ENCODE results near the gene RPTOR. TPM values are rescaled to one million over a fixed set of nuclear protein-coding genes. Genes with fewer than 3 reads are reported as not detected.

Gene RPTOR
- total and polyA plus RNA-seq, 2 donors (not counting 1 experiment from before 2014, with no cell fraction given), result 6.7 to 22.8 TPM

- Histone ChIP-seq H4K20me1 (ENCODE audit: control insufficient read depth, extremely low read depth, insufficient read depth, low read length) (no peaks in the 10 kb centered on the region), H3K27ac (ENCODE audit: insufficient read depth, low read length) (no peak overlapping the region), H3K4me1 (ENCODE audit: control insufficient read depth, extremely low read depth, insufficient read depth, low read length) (peaks cover 15% of the 10 kb centered on the region), H3K36me3 (ENCODE audit: control insufficient read depth, insufficient read depth, low read length) (peaks cover 1% of the 10 kb centered on the region), H3K79me2 (ENCODE audit: control insufficient read depth, insufficient read depth, low read length) (no peaks in the 10 kb centered on the region), H3K4me3 (replicated peaks in 1 of 4; ENCODE audit: control extremely low read depth in 1 of 4, insufficient read depth in 1 of 4, low read depth in 3 of 4, low read length in 4 of 4) (no peak overlapping the region), H3K27me3 (ENCODE audit: control insufficient read depth, insufficient read depth, low read length) (no peaks in the 10 kb centered on the region), H2AFZ (ENCODE audit: low read length) (no peak overlapping the region), H3K9ac (ENCODE audit: insufficient read depth, low read length) (no peak overlapping the region), H3K4me2 (ENCODE audit: extremely low read depth, insufficient read depth, low read length) (no peak overlapping the region), H3K9me3 (ENCODE audit: control insufficient read depth, insufficient read depth, low read depth, low read length) (no peaks in the 10 kb centered on the region)
- TF ChIP-seq CTCF (conservative IDR thresholded peaks at IDR 0.05 in 1 of 2, IDR thresholded peaks at IDR 0.05 in 1 of 2; ENCODE audit: low read depth in 1 of 2, low read length in 2 of 2) (no peak), EZH2 (IDR thresholded peaks at IDR 0.05; ENCODE audit: low read length, missing control alignments) (no peak)
- no peak for DNase-seq (ENCODE audit: low read depth in 2 of 2)
Observed at GRCh38 chr17:80799538-80800480, 255.2 kb downstream of the RPTOR start.

- TF ChIP-seq CTCF (conservative IDR thresholded peaks at IDR 0.05 in 1 of 2, IDR thresholded peaks at IDR 0.05 in 1 of 2; ENCODE audit: low read depth in 1 of 2, low read length in 2 of 2) (no peak), EZH2 (IDR thresholded peaks at IDR 0.05; ENCODE audit: low read length, missing control alignments) (no peak)
- no peaks in the 10 kb centered on the region for H3K9me3 ChIP-seq (ENCODE audit: control insufficient read depth, insufficient read depth, low read depth, low read length)
- H3K9ac ChIP-seq (ENCODE audit: insufficient read depth, low read length), result no peak overlapping the region
- H3K27me3 ChIP-seq (ENCODE audit: control insufficient read depth, insufficient read depth, low read length), result no peaks in the 10 kb centered on the region
- no peaks in the 10 kb centered on the region for H3K79me2 ChIP-seq (ENCODE audit: control insufficient read depth, insufficient read depth, low read length)
- peak in 1 of 2 donors; percentile 14 for DNase-seq (ENCODE audit: low read depth in 2 of 2)
- H3K27ac ChIP-seq (ENCODE audit: insufficient read depth, low read length), result no peak overlapping the region
- H3K4me2 ChIP-seq (ENCODE audit: extremely low read depth, insufficient read depth, low read length), result no peak overlapping the region
- peaks cover 9% of the 10 kb centered on the region for H3K4me1 ChIP-seq (ENCODE audit: control insufficient read depth, extremely low read depth, insufficient read depth, low read length)
- peaks cover 1% of the 10 kb centered on the region for H3K36me3 ChIP-seq (ENCODE audit: control insufficient read depth, insufficient read depth, low read length)
- H3K4me3 ChIP-seq (replicated peaks in 1 of 4; ENCODE audit: control extremely low read depth in 1 of 4, insufficient read depth in 1 of 4, low read depth in 3 of 4, low read length in 4 of 4), result no peak overlapping the region
- H2AFZ ChIP-seq (ENCODE audit: low read length), result no peak overlapping the region
- H4K20me1 ChIP-seq (ENCODE audit: control insufficient read depth, extremely low read depth, insufficient read depth, low read length), result no peaks in the 10 kb centered on the region
Observed at GRCh38 chr17:80800481-80801391, 256.1 kb downstream of the RPTOR start.
